Head of caudate nucleus (tissue), 42 donors: ENCODE measurements around the gene SLC39A10.
"Not testable (repeated sequence)": the region's sequence is repeated elsewhere in the genome, so short reads cannot be mapped to it uniquely, and the experiment has no call there.

Source experiments
- DNase-seq, 42 donors: peaks; one replicate each; pipeline versions ENCODE4 v3.0.0 to v3.0.0-alpha.2; 2020 to 2021; ENCODE audit warnings: mixed read lengths in 7 of 42
- intact Hi-C: fragments of 100-400 bp; cut with DNase I; formaldehyde crosslinking; loops from one replicate; pipeline ENCODE4 v1.15.0; 2022

SLC39A10 gene

DNA sequence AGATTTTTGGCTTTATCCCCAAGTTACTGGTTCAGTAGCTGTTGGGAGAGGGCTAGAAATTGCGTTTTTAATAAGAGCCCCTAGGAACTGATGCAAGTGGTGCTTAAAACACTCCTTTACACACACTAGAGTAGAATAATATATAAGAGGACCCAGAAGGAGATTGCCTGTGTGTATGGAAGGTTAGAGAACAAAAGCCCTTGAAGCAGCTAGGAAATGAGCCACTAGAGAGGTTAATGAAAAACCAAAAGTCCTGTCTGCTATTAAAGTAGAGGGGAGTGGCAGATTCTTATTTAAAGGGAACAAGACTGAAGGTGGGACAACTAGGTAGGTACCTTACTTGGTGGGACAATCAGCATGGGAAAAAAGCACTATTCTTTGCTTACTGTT lies 14.4 kb upstream of the SLC39A10 start:
- intact Hi-C loops = no loop called here
- DNase-seq = no peak

DNA sequence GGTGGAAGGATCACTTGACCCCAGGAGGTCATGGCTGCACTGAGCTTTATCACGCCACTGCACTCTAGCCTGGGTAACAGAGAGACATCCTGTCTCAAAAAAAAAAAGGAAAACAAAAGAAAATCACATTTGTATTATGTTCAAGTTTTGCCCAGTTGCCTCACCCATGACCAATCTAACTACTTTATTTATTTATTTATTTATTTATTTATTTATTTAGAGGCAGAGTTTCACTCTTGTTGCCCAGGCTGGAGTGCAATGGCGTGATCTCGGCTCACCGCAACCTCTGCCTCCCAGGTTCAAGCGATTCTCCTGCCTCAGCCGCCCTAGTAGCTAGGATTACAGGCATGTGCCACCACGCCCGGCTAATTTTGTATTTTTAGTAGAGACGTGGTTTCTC lies 12.3 kb upstream of the SLC39A10 start:
- intact Hi-C loops, DNase-seq: not testable (repeated sequence)

DNA sequence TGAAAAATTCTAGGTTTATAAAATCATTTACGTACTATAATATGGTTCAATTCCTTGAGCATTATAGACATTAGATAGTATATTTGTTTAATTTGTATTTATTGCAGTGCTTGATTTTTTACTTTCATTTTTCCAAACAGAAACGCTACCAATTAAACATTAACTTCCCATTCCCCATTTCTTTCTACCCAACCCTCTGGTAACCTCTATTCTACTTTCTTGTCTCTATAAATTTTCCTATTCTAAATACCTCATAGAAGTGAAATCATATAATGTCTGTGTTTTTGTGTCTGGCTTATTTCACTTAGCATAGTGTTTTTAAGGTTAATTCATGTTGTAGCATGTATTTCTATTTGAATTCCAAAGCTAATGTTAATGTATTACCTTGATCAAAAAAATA lies 11.6 kb upstream of the SLC39A10 start:
- intact Hi-C loops = no loop called here
- DNase-seq = no peak

DNA sequence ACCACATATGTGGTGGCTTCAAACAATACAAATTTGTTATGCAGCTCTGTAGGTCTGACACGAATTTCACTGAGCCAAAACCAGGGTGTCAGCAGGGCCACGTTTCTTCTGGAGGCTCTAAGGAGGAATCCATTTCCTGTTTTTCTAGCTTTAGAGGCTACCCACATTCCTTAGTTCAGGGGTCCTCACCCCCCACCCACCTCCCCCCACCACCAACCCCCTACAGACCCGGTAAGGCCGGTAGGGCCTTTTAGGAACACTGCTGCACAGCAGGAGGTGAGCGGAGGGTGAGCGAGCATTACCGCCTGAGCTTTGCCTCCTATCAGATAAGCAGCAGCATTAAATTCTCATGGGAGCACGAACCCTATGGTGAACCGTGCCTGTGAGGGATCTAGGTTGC lies 10.6 kb upstream of the SLC39A10 start:
- intact Hi-C loops = no loop called here
- no peak for DNase-seq

DNA sequence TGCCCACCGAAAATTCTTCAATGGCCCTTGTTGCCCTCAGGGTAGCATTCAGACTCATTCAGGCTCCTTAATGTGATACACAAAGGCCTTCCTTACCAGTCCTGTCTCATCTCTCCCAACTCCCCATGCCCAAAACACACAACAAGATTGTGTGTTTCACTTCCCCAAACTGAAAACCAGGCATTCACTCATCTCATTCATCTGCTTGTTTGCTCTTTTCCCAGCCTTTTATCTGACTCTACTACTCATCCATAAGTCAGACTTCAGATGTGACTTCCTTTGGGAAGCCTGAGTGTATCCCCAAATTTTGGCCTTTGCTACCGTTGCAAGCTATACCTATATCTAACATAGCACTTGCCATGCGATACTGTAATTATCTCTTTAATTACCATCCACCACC lies 9.7 kb upstream of the SLC39A10 start:
- intact Hi-C loops = no loop called here
- no peak for DNase-seq

DNA sequence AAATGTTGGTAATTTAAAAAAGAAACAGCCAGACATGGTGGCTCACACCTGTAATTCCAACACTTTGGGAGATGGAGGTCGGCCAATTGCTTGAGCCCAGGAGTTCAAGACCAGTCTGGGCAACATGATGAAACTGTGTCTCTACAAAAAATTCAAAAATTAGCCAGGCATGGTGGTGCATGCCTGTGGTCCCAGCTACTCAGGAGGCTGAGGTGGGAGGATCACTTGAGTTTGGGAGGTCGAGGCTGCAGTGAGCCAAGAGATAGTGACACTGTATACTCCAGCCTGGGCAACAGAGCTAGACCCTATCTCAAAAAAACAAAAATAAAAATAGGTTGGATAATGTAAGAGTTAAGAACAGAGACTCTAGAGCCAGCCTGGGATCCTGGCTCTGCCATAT lies 8.7 kb upstream of the SLC39A10 start:
- DNase-seq, intact Hi-C loops: not testable (repeated sequence)

DNA sequence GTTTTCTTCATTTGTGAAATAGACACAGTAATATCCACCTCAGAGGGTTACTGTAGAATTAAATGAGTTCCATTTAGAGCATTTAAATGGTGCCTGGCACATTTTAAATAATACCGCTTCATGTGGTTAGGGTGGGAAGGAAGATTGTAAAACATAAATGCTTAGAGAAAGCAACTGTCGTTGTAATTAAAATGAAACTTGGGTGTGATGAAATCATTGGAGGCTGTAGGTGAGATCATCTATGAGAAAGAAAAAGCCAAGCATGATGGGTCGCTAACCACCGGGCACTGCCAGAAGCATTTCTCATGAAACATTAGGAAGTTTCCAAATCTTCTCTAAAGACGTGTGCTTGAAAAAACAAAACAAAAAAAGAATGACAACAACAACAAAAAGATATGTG lies 8.2 kb upstream of the SLC39A10 start:
- intact Hi-C loops = no loop called here
- no peak for DNase-seq

DNA sequence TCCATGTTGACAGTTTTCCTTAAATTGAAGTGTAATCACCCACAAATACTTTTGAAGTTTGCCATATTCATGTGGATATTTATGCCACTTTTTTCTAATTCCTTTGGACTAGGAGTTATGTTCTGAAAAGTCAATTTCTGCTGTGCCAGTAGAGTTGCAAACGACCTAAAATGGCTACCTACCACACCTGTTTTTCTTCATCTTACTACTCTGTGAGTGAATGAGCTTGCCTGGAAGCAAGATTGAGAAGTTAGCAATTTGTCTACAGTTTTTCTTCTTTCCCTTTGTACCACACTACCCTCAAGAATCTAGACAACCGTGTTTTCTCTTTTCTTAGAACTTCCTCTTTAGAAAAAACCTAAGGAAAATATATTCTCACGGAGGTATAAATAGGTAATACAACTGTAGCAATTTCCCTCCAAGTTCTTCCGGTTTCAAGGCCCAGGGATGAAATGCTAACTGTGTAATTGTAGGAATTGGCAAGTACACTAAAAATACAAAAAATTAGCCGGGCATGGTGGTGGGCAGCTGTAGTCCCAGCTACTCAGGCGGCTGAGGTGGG lies 7.3 kb upstream of the SLC39A10 start:
- DNase-seq = no peak
- intact Hi-C loops = loop anchor here (10.0 kb wide), 1 partner anchor 75 kb away; no protein-coding TSS in a partner anchor

DNA sequence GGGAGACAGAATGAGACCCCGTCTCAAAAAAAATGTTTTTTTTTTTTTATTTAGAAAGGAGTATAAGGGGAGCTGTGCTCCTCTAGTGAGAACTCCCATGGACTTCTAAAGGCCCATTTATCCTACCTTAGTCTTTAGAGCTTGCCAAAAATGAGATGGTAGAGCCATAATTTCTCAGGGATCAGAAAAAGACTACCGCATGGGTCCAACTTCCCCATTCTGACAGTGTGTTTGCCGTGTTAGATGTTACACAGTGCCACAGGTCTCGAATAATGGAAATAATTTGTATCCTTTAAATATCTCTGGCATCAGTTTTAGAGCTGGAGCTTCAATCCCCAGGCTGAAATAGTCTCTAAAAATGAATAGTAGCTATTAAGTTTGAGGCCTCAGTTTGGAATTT lies 6.0 kb upstream of the SLC39A10 start:
- intact Hi-C loops = loop anchor here (10.0 kb wide), 1 partner anchor 76 kb away; no protein-coding TSS in a partner anchor
- no peak for DNase-seq

DNA sequence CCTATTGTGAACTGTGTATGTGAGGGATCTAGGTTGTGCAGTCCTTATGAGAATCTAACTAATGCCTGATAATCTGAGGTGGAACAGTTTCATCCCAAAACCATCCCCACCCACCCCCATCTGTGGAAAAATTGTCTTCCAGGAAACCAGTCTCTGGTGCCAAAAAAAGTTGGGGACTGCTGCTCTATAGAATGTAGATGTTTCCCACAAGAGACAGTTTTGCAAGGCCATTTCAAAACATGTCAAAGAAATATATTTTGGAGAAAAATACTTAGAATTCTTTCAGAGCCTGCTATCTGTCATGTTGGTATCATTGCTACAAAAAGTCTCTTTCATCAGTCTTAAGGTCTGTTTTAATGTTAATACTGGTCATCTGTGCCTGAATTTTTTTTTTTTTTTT lies 4.1 kb upstream of the SLC39A10 start:
- no peak for DNase-seq
- intact Hi-C loops = loop anchor here (10.0 kb wide), 1 partner anchor 78 kb away; no protein-coding TSS in a partner anchor

DNA sequence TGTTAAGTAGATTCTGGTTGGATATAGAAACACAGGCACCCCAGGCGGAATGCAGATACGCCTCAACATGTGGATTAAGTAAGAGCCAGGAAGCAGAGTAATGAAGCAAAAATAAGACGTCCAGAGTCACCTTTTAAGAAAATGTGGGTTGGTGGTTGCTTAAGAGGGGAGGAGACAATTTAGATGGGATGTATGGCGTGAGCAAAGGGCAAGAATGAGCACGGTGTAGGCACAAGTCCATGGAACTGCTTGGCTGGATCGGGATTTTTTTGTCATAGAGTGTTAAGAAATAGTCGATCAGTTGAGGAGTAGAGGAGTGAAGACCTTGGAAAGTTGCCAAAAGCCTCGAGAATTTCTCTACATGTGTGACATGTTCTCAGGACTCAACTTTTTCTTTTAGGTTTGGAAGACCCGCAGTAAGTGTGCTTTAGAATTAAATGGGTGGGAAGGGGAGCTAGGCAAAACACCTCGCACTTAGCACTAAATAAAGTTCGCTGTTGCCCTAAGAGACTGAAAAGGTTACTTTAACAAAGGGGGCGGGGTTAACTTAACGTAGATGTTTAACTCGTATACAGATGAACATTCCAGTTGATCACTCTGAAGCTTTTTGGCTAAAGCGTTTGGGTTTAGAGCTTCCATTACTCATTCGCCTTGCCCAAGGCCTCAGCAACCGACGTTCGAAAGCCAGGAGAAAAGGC lies 716 bp upstream of the SLC39A10 start:
- DNase-seq = peak in 6 of 42 donors; percentile 8 to 59 (median 24)
- intact Hi-C loops = loop anchor here (10.0 kb wide), 1 partner anchor 82 kb away; no protein-coding TSS in a partner anchor

DNA sequence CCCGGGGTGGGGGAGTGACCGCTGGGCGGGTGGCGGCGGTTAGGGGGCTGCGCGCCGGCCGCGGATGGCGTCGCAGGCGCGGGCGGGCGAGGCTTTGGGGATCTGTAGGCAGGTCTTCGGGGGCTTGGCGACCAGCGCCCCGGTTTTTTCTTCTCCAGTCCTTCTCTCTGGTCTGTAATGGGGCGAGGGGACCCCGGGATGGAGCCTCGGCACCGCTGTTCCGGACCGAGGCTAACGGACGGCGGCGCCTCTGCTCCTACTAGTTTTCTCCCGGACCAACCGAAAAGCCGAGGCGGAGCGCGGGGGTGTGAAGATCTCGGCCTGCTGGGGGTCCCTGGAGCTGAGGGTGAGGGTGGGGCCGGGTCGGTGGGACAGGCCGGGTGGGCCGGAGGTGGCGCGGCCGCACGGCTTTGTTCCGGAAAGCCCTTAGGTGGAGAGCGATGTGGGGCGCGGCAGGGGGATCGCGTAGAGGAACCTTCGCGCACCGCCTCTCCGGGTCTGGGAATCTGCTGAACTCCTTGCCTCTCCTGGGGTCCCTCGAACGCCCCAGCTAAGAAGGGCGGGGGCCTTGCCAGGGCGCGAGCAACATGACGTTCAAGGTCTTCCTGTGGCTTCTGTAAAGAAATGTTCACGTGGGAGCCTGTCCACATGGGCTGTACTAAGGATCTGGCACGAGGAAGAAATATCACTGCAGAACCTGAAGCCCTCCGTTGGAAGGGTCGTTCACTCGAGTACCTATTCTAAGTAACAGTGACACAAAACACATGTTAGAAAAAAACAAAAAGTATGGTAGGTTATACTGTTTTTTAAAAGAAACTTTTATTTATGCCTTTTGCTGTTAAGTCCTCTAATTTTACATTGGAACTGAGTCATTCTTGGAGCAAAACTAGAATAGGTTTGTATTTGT lies 861 bp downstream of the SLC39A10 start:
- peak; percentile 23 to 75 (median 54) for DNase-seq
- intact Hi-C loops = loop anchor here (10.0 kb wide), 1 partner anchor 83 kb away; no protein-coding TSS in a partner anchor

DNA sequence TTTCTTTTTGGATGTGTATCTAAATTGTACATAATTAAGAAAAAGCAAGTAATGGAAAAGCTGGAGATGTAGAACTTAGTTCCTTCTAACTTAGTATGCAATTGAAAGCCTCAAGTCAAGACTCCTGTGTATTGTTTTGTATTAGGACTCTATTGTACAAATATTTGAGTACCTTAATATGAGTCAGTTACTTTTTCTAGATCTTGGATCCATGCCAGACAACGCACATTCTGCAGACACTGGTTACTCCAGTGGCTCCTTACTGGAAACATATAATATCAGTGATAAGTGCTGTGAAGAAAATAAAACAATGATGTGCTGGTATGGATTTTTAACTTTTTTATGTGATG lies 1.5 kb downstream of the SLC39A10 start:
- no peak for DNase-seq
- intact Hi-C loops = loop anchor here (10.0 kb wide), 1 partner anchor 84 kb away; no protein-coding TSS in a partner anchor

DNA sequence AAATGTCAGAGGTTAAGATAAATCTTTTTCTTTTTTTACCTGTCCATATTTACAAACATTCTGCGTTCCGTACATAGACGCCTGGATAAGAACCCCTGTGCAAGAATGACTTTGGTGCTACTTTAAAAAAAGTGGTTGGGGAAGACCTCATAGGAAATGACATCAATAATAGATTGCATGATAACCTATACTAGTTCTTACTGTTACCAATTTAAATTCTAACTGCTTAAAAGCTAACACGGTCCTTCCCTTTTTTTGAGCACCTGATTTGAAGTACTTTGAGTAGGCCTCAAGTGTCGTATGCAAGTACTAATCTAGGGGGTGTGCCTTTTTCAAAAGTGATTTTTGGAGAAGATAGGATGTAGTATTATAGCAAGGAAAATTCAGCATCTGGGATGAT lies 2.1 kb downstream of the SLC39A10 start:
- DNase-seq = no peak
- intact Hi-C loops = loop anchor here (10.0 kb wide), 1 partner anchor 84 kb away; no protein-coding TSS in a partner anchor

DNA sequence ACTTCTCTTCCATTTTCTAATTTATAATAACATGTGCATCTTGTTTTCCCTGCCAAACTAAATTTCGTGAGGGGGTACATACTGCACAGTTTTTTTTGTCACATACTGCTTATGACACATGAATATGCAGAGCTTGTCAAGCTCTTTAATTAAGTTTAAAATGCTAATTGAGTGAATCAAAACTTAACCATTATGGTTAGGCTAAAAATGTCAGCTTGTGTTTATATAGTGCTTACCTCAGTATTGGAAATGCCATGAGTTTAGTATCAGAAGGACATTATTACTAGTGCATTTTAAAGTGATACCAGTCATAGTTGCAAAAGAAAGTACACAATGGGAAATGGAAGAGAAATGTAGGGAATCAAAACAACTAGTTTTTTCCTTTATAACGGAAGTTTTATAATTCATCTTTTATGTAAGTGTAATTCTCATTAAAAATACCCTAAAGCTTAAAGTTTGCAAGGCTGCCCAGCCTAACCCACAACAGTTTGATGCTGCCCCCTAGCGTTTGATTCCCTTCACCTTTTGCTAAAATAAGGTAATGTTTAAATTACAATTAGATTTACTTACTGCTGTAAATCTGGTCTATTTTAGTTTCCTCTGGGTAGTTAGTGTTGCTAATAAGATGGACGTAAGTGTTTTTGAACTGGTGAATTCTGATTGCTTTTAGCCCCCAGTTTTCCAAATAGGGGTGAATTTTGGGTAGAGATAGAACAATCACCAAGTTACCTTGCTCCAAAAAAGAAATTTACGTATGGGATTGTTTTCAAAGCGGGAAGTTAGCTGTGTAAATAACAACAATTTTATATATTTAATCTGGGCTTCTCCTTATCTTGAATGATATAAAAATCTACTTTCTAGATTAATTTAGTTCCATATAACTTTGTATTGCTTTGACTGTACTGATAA lies 3.2 kb downstream of the SLC39A10 start:
- intact Hi-C loops = loop anchor here (10.0 kb wide), 1 partner anchor 85 kb away; no protein-coding TSS in a partner anchor
- peak; percentile 21 to 94 (median 74) for DNase-seq

DNA sequence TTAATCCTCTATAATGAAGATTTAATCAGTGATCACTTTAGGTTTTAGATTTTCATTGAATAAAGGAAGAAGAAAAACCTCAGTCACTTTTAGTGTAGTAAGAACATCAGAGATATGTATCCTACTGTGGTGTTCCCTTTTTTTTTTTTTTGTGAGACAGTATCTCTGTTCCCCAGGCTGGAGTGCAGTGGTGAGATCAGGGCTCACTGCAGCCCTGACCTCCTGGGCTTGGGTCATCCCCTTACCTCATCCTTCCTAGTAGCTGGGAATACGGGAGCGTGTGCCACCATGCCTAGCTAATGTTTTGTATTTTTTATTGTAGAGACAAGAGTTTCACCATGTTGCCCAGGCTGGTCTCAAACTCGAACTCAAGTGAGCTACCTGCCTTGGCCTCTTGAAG lies 5.1 kb downstream of the SLC39A10 start:
- DNase-seq = no peak
- intact Hi-C loops = no loop called here

DNA sequence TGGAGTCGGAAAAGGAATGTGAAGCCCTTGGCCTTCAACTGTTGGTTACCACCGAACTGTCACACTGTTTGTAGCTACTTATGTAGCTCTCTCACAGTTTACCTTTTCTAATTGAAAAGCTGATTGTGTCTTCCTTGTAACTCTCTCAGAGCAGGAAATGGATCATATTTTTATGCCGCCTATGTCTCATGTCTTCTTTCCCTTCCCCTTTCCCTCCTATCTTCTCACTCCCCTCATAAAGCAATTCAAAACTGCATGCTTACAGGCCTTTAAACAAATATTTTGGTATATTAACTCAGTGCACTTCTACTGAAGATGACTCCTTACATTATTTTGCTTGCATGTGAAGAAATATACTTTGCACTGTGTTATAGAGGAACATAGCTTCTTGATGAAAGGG lies 6.0 kb downstream of the SLC39A10 start:
- intact Hi-C loops = no loop called here
- no peak for DNase-seq

DNA sequence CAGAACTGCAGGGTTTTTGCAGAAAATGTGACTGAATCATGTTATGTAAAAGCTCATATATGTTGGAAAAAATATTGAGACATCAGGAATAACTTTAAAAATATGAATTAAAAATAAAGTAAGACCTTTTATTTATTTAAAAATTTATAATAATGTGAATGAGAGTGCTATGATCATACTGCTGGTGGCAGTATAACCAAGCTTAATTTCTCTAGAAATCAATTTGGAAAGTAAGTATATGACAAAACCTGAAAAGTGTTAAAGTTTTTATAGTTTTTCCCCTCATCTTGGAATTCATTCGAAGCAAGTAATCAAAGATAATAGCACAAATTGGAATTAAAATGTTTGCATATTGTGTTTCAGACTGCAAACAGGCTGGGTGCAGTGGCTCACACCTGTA lies 7.5 kb downstream of the SLC39A10 start:
- DNase-seq = no peak
- intact Hi-C loops = no loop called here

DNA sequence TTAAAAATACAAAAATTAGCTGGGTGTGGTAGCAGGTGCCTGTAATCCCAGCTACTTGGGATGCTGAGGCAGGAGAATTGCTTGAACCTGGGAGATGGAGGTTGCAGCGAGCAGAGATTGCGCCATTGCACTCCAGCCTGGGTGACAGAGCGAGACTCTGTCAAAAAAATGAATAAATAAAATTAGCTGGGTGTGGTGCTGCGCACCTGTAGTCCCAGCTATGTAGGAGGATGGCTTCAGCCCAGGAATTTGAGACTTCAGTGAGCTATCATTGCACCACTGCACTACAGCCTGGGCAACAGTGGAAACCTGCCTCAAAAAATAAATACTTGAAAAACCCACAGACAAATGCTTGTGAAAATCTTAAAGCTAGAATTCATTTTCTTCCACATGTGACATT lies 8.1 kb downstream of the SLC39A10 start:
- DNase-seq, intact Hi-C loops: not testable (repeated sequence)
